SK-N-MC (cell line): ENCODE results near the gene ADGRE1.

Experiments used
- EZH2 ChIP-seq: fragments of 200-600 bp; sonication (generic); IDR thresholded peaks from one replicate; pipeline ENCODE4 v1.6.1; 2017; ENCODE audit warnings: antibody characterized with exemption
- FOXP2 ChIP-seq: optimal IDR thresholded peaks from 2 replicates; pipeline ENCODE3; 2011; ENCODE audit warnings: mild to moderate bottlenecking, moderate library complexity; ENCODE audit not compliant: insufficient read depth; ENCODE audit errors: extremely low read length, control extremely low read depth
- POLR2AphosphoS5 ChIP-seq: IDR thresholded peaks from 2 replicates; pipeline ENCODE4 v1.6.1; 2012; ENCODE audit warnings: mild to moderate bottlenecking, low read depth, low read length, borderline replicate concordance

DNA sequence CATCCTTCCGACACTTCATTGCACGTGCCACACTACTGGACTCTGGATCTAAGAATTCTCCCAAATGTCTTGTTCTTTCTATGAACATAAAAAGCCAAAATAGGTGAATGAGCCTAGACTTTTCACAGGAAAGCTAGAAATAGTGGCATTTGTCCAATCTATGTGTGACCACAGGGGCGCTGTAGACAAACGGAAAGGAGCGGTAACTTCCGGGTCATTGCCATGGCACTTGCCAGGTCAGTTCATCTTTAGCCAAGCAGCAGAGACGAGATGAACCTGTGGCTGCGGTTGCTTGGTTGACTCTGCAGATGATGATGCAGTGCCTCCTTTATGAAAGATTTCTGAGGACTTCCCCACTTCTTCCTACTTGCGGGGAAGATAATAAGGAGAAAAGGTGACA, 65.6 kb downstream of the ADGRE1 start:
- TF ChIP-seq EZH2 (no peak), POLR2AphosphoS5 (no peak), FOXP2 (no peak)
